NCI-H748 (cell line): ENCODE results near the gene AGPAT2.
A peak's percentile ranks its signal among the peaks of the same experiment; 100 is the strongest.

Experiments used
- DNase-seq: peaks from one replicate; lab custom pipeline; 2025; ENCODE audit not compliant: unreplicated experiment; lab: John Stamatoyannopoulos, UW

AGPAT2 gene

DNA sequence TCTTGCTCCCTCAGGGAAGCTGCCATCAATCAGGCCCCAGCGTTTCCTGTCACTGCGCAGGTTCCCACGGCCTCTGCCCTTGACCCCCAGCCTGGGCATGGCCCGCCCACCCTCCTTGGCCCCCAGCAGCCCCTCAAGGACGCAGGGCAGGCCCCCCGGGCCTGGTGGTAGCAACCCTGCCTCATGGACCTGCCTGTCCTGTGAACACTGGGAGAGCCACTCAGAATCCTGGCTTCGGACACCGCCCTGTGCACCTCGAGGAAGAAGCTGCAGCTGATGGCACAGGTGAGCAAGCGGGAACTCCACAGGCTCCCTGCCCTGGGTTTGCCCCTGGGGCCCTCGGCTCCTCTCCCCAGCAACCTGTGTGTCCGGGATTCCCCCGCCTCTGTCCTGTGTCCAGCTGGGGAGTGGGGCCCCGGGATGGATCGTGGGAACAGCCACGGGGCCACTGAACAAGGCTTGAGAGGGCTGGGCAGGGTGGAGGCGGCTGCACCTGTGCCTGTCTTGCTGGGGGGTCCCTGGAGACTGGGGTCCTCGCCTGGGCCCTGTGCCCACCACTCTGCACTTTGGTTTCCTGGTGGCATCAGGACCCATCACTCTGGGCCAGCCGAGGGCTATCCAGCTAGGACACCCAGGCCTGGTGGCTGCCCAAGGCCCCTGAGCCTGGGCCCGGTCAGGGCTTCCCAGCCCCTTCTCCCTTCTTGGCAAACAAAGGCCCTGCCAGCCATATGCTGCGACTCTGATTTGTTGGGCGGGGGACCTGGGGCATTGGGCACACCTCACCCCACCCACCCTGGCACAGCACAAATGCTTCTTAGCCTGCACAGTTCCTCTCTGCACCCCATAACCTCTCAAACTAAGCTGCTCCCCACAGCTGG is 58.0 kb downstream of the AGPAT2 start:
- no peak for DNase-seq

DNA sequence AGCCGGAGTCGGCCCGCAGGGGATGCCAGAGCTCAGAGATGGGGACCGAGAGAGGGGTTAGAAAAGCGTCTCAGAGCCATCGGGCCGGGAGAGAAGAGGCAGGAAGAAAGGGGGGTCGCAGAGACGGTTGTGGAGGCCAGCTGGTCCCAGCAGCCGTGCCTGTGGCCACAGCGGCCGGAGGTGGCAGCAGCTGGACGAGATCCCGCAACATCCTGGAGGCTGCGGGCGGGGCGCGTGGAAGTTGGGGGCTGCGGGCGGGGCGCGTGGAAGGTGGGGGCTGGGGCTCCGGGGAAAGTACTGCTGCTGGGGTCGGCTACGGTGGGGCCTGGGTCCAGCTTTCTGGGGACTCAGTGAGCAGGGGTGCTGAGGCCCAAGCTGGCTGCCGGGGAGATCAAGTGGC is 59.0 kb downstream of the AGPAT2 start:
- no peak for DNase-seq

DNA sequence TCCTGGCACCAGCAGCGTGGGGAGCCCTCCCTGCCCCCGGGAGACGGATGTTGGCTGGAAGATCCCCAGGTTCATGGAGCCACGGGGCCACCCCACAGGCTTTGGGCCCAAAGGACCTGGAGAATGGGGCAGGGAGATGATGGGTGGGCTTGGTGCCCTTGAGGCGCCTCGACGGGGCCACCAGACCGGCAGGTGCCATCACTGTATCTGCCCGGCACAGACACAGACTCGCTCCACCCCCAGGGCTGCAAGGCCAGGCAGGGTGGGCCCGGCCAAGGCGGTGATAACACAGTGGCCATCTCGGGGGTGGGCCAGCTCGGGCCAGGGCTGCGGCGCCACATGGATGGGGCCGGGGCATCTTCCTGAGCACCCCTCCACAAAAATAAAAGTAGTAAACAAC is 59.6 kb downstream of the AGPAT2 start:
- no peak for DNase-seq

DNA sequence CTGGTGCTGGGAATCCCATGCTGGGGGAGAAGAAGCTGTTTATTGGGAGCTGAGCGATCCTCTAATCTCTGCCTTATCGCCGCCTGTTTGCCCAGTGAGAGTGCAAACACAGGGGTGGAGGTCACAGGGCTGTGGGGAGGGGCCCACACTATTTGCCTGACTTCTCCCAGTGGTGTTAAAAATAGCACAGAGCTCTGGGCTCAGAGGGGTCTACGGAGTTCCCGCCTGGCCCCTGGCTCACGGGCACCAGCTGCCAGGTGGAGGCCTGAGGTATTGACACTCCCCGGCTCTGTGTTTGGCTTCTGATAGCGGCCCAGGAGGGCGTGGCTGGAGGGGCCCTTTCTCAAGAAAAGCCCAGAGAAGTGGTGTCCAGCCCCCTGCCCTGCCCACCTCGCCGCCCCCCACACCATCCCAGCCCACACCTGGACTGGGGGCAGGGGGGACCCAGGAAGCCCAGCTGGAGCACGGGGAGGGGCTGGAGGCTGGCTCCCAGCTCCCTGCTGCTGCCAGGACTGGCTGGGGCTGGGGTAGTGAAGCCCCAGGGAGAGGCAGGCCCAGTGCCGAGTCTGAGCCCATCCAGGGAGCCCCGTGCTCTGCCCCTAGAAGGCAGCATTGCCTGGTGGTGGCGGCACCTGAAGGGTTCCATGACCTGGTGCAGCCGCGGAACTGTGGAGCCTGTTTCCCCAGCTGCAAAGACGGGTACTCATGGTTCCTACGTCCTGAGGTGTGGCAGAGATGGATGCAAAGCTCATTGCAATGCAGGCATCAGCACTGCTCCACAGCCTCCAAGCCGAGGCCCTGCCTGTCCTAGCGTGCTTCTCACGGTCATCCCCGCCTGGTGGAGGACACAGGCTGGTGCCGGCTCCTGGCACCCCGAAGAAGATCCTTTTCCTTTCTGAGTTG is 60.3 kb downstream of the AGPAT2 start:
- peak; percentile 94 for DNase-seq

DNA sequence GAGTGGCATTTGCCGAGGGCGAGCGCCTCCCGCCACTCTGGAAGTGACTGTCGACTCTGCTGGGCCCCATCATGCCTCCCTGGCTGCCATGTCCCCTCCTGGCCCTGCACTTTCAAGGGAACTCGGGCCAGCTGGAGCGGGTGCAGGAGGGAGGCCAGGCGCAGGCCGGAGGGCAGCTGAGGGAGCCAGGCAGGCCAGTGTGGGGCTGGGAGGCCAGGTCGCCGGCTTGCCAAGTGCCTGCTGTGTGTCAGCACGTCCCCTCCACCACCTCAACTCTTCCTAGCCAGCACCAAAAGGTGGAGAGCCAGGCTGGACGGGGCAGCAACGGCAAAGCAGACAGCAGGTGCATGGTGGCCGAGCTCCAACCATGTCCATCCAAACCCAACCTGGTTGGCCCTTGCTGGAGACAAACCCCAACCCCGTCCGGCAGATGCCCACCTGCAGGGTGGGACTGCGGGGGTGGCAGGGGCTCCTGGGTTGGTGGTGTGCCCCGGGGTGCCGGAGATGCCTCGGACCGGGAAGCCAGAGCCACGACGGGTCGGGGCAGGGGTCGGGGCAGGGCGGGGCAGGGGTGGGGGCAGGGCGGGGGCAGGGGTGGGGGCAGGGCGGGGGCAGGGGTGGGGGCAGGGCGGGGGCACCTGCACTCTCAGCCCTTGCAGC is 61.1 kb downstream of the AGPAT2 start:
- DNase-seq = peak; percentile 51

DNA sequence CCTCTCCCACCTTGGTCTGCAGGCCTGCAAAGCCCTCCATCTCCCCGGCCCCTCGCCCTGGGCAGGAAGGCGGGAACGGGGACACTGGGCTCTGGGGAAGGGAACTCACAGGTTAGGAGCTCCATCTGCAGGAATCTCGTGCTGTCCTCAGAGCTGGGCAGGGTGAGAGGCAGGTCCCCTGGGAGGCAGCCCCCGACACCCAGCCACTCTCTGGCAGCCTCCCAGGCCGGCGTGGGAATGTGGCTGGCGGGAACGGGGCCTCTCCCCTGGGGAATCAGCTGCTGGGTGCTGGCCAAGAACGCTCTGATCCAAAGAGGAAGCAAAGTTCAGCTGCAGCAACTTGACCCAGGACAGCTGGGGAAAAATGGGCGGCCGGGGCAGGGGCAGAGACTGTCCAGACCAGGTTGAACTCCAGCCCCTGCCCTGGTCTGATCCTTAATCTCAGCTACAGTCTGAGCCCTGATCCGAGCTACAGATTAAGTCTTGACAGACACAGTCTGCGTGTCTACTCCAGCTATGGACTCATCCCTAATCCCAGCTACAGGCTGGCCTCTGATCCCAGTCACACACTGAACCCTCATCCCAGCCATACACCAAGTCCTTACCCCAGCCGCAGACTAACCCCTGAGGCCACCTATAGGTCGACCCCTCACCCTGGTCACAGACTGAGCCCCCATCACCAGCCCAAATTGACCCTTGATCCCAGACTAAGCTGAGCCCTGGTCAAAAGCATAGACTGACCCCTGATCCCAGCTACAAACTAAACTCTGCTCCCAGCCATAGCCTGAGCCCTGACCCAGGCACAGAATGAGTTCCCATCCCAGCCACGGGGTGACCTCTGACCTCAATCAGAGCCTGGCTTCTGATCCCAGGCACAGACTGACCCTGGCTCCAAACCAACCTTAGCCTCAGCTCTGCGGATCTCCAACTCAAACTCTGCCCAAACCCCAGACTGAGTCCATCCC is 61.9 kb downstream of the AGPAT2 start:
- no peak for DNase-seq

DNA sequence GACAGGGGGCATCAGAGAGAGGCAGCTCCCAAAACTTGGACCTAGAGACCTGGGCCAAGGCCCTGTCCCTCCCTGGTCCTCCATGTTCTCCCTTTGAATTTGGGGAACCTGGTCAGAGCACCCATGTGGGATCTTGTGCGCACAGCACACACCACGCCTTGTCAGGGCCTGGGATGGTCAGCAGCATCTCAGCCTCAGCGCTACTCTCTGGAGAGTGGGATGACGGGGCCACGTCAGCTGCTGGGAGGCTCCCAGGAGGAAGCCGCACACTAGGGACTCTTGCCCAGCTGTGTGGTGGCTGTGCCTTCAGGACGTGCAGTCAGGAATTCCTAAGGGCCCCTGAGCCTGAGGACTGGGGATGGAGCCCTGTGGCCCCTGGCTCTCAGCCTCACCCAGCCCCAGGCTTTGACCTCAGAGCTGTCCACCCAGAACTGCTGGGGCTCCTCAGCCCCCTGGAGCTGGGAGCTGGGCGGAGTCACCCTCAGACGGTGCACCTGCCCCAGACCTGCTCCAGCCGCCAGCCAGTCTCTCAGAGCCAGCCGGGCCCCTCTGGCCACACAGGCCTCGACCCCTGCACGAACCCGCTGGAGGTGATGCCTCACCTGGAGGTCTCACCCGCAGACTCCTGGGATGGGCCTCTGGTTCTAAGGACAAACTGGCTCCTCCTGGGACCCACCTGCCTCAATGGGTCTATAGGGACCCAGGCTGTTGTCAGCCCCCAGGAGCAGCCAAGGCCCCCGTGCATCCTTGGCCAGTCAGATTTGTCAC is 62.9 kb downstream of the AGPAT2 start:
- no peak for DNase-seq

DNA sequence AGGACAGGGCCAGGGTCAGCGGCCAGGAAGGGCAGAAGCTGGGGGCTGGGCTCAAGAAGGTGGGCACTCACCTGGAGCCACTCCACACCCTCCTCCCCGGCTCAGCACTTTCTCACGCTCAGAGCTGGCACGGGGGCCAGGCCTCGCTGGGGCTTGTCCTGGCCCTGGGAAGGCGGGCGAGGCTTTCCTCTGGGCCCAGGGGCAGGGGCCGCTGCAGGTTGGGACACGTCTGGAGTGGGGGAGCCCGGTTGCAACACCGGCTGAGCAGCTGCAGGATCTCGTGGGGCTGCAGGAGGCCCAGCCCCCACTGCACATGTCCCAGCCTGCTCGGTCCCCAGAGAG is 63.4 kb downstream of the AGPAT2 start:
- DNase-seq = peak; percentile 28
